ENCODE data around the gene ATG2B. TPM values are rescaled to one million over a fixed set of nuclear protein-coding genes. Genes with fewer than 3 reads are reported as not detected.

ATG2B gene
- total and polyA plus RNA-seq, 10 of the 15 experiments (the other 5 are each of a cell fraction or from before 2014, with no cell fraction given), result 0.84 to 15.4 (median 9.9) TPM

DNA sequence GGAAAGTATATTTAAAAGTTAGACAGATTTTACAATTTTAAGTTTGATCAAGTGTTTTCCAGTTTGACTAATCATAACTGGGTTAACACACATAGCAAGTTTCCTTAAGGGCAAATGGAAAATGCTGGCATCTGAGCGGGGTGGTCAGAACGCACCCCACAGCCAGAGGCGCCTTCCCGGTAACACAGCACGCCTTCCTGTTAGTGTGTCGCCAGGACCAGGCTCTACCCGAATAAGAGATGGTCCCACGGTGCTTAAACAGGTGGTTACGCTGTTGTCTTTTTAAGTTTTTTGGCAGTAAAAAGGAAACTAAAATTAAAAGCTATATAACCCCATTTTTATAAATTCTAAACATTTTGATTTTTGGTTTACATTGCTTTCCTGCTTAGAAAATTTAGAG is 79.1 kb downstream of the ATG2B start (continued):
- TF ChIP-seq FOXK2 (IDR thresholded peaks at IDR 0.05) (no peak), ZZZ3 (IDR thresholded peaks at IDR 0.05; ENCODE audit: control insufficient read depth, insufficient read length, low read depth) (no peak), E2F4 (IDR thresholded peaks at IDR 0.05; ENCODE audit: low read depth, low read length) (no peak)
- TF ChIP-seq, protein P1, sequence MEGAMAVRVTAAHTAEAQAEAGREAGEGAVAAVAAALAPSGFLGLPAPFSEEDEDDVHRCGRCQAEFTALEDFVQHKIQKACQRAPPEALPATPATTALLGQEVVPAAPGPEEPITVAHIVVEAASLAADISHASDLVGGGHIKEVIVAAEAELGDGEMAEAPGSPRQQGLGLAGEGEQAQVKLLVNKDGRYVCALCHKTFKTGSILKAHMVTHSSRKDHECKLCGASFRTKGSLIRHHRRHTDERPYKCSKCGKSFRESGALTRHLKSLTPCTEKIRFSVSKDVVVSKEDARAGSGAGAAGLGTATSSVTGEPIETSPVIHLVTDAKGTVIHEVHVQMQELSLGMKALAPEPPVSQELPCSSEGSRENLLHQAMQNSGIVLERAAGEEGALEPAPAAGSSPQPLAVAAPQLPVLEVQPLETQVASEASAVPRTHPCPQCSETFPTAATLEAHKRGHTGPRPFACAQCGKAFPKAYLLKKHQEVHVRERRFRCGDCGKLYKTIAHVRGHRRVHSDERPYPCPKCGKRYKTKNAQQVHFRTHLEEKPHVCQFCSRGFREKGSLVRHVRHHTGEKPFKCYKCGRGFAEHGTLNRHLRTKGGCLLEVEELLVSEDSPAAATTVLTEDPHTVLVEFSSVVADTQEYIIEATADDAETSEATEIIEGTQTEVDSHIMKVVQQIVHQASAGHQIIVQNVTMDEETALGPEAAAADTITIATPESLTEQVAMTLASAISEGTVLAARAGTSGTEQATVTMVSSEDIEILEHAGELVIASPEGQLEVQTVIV (IDR thresholded peaks at IDR 0.05; ENCODE audit: borderline replicate concordance, partially characterized antibody), result no peak
- TF ChIP-seq, protein P2, sequence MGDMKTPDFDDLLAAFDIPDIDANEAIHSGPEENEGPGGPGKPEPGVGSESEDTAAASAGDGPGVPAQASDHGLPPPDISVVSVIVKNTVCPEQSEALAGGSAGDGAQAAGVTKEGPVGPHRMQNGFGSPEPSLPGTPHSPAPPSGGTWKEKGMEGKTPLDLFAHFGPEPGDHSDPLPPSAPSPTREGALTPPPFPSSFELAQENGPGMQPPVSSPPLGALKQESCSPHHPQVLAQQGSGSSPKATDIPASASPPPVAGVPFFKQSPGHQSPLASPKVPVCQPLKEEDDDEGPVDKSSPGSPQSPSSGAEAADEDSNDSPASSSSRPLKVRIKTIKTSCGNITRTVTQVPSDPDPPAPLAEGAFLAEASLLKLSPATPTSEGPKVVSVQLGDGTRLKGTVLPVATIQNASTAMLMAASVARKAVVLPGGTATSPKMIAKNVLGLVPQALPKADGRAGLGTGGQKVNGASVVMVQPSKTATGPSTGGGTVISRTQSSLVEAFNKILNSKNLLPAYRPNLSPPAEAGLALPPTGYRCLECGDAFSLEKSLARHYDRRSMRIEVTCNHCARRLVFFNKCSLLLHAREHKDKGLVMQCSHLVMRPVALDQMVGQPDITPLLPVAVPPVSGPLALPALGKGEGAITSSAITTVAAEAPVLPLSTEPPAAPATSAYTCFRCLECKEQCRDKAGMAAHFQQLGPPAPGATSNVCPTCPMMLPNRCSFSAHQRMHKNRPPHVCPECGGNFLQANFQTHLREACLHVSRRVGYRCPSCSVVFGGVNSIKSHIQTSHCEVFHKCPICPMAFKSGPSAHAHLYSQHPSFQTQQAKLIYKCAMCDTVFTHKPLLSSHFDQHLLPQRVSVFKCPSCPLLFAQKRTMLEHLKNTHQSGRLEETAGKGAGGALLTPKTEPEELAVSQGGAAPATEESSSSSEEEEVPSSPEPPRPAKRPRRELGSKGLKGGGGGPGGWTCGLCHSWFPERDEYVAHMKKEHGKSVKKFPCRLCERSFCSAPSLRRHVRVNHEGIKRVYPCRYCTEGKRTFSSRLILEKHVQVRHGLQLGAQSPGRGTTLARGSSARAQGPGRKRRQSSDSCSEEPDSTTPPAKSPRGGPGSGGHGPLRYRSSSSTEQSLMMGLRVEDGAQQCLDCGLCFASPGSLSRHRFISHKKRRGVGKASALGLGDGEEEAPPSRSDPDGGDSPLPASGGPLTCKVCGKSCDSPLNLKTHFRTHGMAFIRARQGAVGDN (IDR thresholded peaks at IDR 0.05), result no peak
